T-helper 1 cell treated with Interleukin-12 subunit alpha and Interleukin-12 subunit beta and Interleukin-4 antibody, amounts not matched to agents 30 μg/mL and 1 μg/mL, for 36 hours (primary cell): ENCODE data around the gene CCDC32.

Experiments used
- H3K27ac Mint-ChIP-seq: one replicate; pipeline ENCODE4 v1.8.0; 2021; ENCODE audit warnings: mild to moderate bottlenecking, mixed read lengths
- H3K27me3 Mint-ChIP-seq: one replicate; pipeline ENCODE4 v1.8.0; 2021; ENCODE audit warnings: low read depth, mixed read lengths
- H3K36me3 Mint-ChIP-seq: one replicate; pipeline ENCODE4 v1.8.0; 2021; ENCODE audit warnings: low read depth, mixed read lengths
- H3K4me1 Mint-ChIP-seq: one replicate; pipeline ENCODE4 v1.8.0; 2021; ENCODE audit warnings: low read depth, mixed read lengths
- H3K4me3 Mint-ChIP-seq: one replicate; pipeline ENCODE4 v1.8.0; 2021; ENCODE audit warnings: mild to moderate bottlenecking, moderate library complexity, mixed read lengths
- H3K9me3 Mint-ChIP-seq: one replicate; pipeline ENCODE4 v1.8.0; 2021; ENCODE audit warnings: mixed read lengths

CCDC32 gene

GRCh38 chr15:40564591-40565332 is at the start of gene CCDC32:
Gene CCDC32, minus strand, starts transcription at chr15:40565042. Its CDS starts 2,027 bp downstream, at chr15:40563015.
- peaks cover 5% of the 10 kb centered on the region for H3K27me3 Mint-ChIP-seq
- peak within 1 kb of the TSS; percentile 95 for H3K27ac Mint-ChIP-seq
- peak within 1 kb of the TSS; percentile 95 for H3K4me3 Mint-ChIP-seq
- H3K9me3 Mint-ChIP-seq = no peaks in the 10 kb centered on the region
- peaks cover 39% of the 10 kb centered on the region for H3K4me1 Mint-ChIP-seq
- peaks cover 8% of the 10 kb centered on the region for H3K36me3 Mint-ChIP-seq

GRCh38 chr15:40613080-40613479 is 48.2 kb upstream of the CCDC32 start:
- H3K9me3 Mint-ChIP-seq = no peaks in the 10 kb centered on the region
- no peaks in the 10 kb centered on the region for H3K27me3 Mint-ChIP-seq
- H3K4me3 Mint-ChIP-seq = no peak overlapping the region
- no peak overlapping the region for H3K27ac Mint-ChIP-seq
- H3K36me3 Mint-ChIP-seq = peaks cover 11% of the 10 kb centered on the region
- H3K4me1 Mint-ChIP-seq = no peaks in the 10 kb centered on the region

GRCh38 chr15:40603935-40604334 is 39.1 kb upstream of the CCDC32 start:
- peaks cover 15% of the 10 kb centered on the region for H3K36me3 Mint-ChIP-seq
- no peaks in the 10 kb centered on the region for H3K27me3 Mint-ChIP-seq
- no peak overlapping the region for H3K4me3 Mint-ChIP-seq
- peaks cover 5% of the 10 kb centered on the region for H3K4me1 Mint-ChIP-seq
- H3K27ac Mint-ChIP-seq = no peak overlapping the region
- no peaks in the 10 kb centered on the region for H3K9me3 Mint-ChIP-seq

- no peak overlapping the region for H3K27ac Mint-ChIP-seq
- no peak overlapping the region for H3K4me3 Mint-ChIP-seq
- H3K4me1 Mint-ChIP-seq = peaks cover 10% of the 10 kb centered on the region
- no peaks in the 10 kb centered on the region for H3K27me3 Mint-ChIP-seq
- H3K36me3 Mint-ChIP-seq = peaks cover 8% of the 10 kb centered on the region
- no peaks in the 10 kb centered on the region for H3K9me3 Mint-ChIP-seq
Observed at GRCh38 chr15:40600956-40601355, 36.1 kb upstream of the CCDC32 start.

GRCh38 chr15:40598672-40599071 is 33.8 kb upstream of the CCDC32 start:
- Mint-ChIP-seq H3K9me3 (no peaks in the 10 kb centered on the region), H3K36me3 (peaks cover 5% of the 10 kb centered on the region), H3K4me3 (no peak overlapping the region), H3K27ac (no peak overlapping the region), H3K4me1 (peaks cover 21% of the 10 kb centered on the region), H3K27me3 (no peaks in the 10 kb centered on the region)

GRCh38 chr15:40598126-40598525 is 33.3 kb upstream of the CCDC32 start:
- H3K36me3 Mint-ChIP-seq = peaks cover 3% of the 10 kb centered on the region
- peaks cover 23% of the 10 kb centered on the region for H3K4me1 Mint-ChIP-seq
- H3K4me3 Mint-ChIP-seq = no peak overlapping the region
- no peaks in the 10 kb centered on the region for H3K27me3 Mint-ChIP-seq
- no peaks in the 10 kb centered on the region for H3K9me3 Mint-ChIP-seq
- H3K27ac Mint-ChIP-seq = no peak overlapping the region

- Mint-ChIP-seq H3K27ac (no peak overlapping the region), H3K36me3 (no peaks in the 10 kb centered on the region), H3K9me3 (no peaks in the 10 kb centered on the region), H3K4me1 (peaks cover 28% of the 10 kb centered on the region), H3K27me3 (no peaks in the 10 kb centered on the region), H3K4me3 (no peak overlapping the region)
Observed at GRCh38 chr15:40597024-40597423, 32.2 kb upstream of the CCDC32 start.

- no peaks in the 10 kb centered on the region for H3K36me3 Mint-ChIP-seq
- H3K9me3 Mint-ChIP-seq = no peaks in the 10 kb centered on the region
- H3K27ac Mint-ChIP-seq = no peak overlapping the region
- peaks cover 28% of the 10 kb centered on the region for H3K4me1 Mint-ChIP-seq
- peak overlapping the region; percentile 17 for H3K4me3 Mint-ChIP-seq
- no peaks in the 10 kb centered on the region for H3K27me3 Mint-ChIP-seq
Observed at GRCh38 chr15:40595773-40596172, 30.9 kb upstream of the CCDC32 start.

GRCh38 chr15:40595219-40595618 is 30.4 kb upstream of the CCDC32 start:
- H3K27ac Mint-ChIP-seq = peak overlapping the region; percentile 99
- H3K4me3 Mint-ChIP-seq = peak overlapping the region; percentile 99
- no peaks in the 10 kb centered on the region for H3K9me3 Mint-ChIP-seq
- H3K4me1 Mint-ChIP-seq = peaks cover 27% of the 10 kb centered on the region
- no peaks in the 10 kb centered on the region for H3K36me3 Mint-ChIP-seq
- no peaks in the 10 kb centered on the region for H3K27me3 Mint-ChIP-seq

- H3K4me3 Mint-ChIP-seq = peak overlapping the region; percentile 99
- H3K4me1 Mint-ChIP-seq = peaks cover 32% of the 10 kb centered on the region
- H3K9me3 Mint-ChIP-seq = no peaks in the 10 kb centered on the region
- H3K27ac Mint-ChIP-seq = peak overlapping the region; percentile 99
- no peaks in the 10 kb centered on the region for H3K27me3 Mint-ChIP-seq
- H3K36me3 Mint-ChIP-seq = no peaks in the 10 kb centered on the region
Observed at GRCh38 chr15:40594429-40594836, 29.6 kb upstream of the CCDC32 start.

- Mint-ChIP-seq H3K9me3 (no peaks in the 10 kb centered on the region), H3K4me1 (peaks cover 33% of the 10 kb centered on the region), H3K36me3 (no peaks in the 10 kb centered on the region), H3K27me3 (no peaks in the 10 kb centered on the region), H3K27ac (peak within 1 kb of the TSS; percentile 99), H3K4me3 (peak within 1 kb of the TSS; percentile 99)
Observed at GRCh38 chr15:40593588-40594428, 29.0 kb upstream of the CCDC32 start, which contains the start of gene KNL1. Gene KNL1, plus strand, starts transcription at chr15:40594249. Its CDS starts 8,683 bp downstream, at chr15:40602932.

GRCh38 chr15:40593165-40593564 is 28.3 kb upstream of the CCDC32 start:
- Mint-ChIP-seq H3K36me3 (no peaks in the 10 kb centered on the region), H3K27ac (peak overlapping the region; percentile 99), H3K27me3 (no peaks in the 10 kb centered on the region), H3K4me1 (peaks cover 33% of the 10 kb centered on the region), H3K9me3 (no peaks in the 10 kb centered on the region), H3K4me3 (peak overlapping the region; percentile 99)

- Mint-ChIP-seq H3K27me3 (no peaks in the 10 kb centered on the region), H3K4me1 (peaks cover 28% of the 10 kb centered on the region), H3K36me3 (no peaks in the 10 kb centered on the region), H3K4me3 (no peak overlapping the region), H3K9me3 (no peaks in the 10 kb centered on the region), H3K27ac (no peak overlapping the region)
Observed at GRCh38 chr15:40591389-40591788, 26.5 kb upstream of the CCDC32 start.

- peak overlapping the region; percentile 58 for H3K27ac Mint-ChIP-seq
- H3K9me3 Mint-ChIP-seq = no peaks in the 10 kb centered on the region
Observed at GRCh38 chr15:40590667-40591050, 25.8 kb upstream of the CCDC32 start.

GRCh38 chr15:40584191-40584590 is 19.3 kb upstream of the CCDC32 start:
- no peaks in the 10 kb centered on the region for H3K4me1 Mint-ChIP-seq

More at GRCh38 chr15:40590667-40591050, 25.8 kb upstream of the CCDC32 start:
- no peaks in the 10 kb centered on the region for H3K27me3 Mint-ChIP-seq
- peaks cover 25% of the 10 kb centered on the region for H3K4me1 Mint-ChIP-seq
- no peaks in the 10 kb centered on the region for H3K36me3 Mint-ChIP-seq
- peak overlapping the region; percentile 86 for H3K4me3 Mint-ChIP-seq

More at GRCh38 chr15:40584191-40584590, 19.3 kb upstream of the CCDC32 start:
- H3K36me3 Mint-ChIP-seq = no peaks in the 10 kb centered on the region
- H3K9me3 Mint-ChIP-seq = no peaks in the 10 kb centered on the region
- no peak overlapping the region for H3K27ac Mint-ChIP-seq
- no peak overlapping the region for H3K4me3 Mint-ChIP-seq
- H3K27me3 Mint-ChIP-seq = peaks cover 4% of the 10 kb centered on the region
